Upper lobe of left lung (tissue), 4 donors: Measurements from ENCODE around the gene CPNE8.

Experiments used
- POLR2A ChIP-seq, 4 donors: fragments of 450-650 bp; IDR thresholded peaks; one replicate each; pipeline ENCODE4 v1.5.1; 2016 to 2017; ENCODE audit warnings: antibody characterized with exemption in 4 of 4, mild to moderate bottlenecking in 2 of 4
- POLR2AphosphoS5 ChIP-seq, 2 donors: sonication (generic); formaldehyde crosslinking; IDR thresholded peaks; one replicate each; pipeline ENCODE4 v1.5.1; 2017; ENCODE audit warnings: antibody characterized with exemption in 2 of 2
- TF ChIP-seq, protein P1 (sequence below), 6 experiments: fragments of 450-650 bp in 4 of 6; fragments of 200-600 bp in 2 of 6; sonication (generic) in 2 of 6; IDR thresholded peaks; one replicate each; pipeline ENCODE4 v1.5.1; 2016 to 2019; ENCODE audit warnings: antibody characterized with exemption in 6 of 6

DNA sequence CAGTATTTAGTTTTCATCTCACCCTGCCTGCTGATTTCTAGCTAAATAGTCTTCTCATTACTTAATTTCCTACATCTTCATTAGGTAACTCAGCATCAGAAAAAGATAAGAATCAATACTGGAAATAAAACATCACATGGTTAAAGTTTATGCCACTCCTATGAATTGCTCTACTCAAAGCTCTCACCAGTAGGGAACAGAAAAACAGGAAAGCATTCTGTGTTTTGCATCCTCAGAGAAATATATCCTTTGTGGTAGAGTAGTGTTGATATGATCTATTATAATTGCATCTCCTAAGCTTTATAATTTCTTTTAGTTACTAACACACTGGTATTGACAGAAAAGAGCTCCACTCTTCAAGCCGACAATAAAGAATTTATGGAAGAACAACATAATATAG, 9.9 kb downstream of the CPNE8 start:
- TF ChIP-seq POLR2A (IDR thresholded peaks at IDR 0.05), result no peak
- TF ChIP-seq, protein P1, sequence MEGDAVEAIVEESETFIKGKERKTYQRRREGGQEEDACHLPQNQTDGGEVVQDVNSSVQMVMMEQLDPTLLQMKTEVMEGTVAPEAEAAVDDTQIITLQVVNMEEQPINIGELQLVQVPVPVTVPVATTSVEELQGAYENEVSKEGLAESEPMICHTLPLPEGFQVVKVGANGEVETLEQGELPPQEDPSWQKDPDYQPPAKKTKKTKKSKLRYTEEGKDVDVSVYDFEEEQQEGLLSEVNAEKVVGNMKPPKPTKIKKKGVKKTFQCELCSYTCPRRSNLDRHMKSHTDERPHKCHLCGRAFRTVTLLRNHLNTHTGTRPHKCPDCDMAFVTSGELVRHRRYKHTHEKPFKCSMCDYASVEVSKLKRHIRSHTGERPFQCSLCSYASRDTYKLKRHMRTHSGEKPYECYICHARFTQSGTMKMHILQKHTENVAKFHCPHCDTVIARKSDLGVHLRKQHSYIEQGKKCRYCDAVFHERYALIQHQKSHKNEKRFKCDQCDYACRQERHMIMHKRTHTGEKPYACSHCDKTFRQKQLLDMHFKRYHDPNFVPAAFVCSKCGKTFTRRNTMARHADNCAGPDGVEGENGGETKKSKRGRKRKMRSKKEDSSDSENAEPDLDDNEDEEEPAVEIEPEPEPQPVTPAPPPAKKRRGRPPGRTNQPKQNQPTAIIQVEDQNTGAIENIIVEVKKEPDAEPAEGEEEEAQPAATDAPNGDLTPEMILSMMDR (IDR thresholded peaks at IDR 0.05), result no peak
- no peak for TF ChIP-seq POLR2AphosphoS5 (IDR thresholded peaks at IDR 0.05)
